Natural killer cell treated with Interleukin-12 subunit alpha and Interleukin-12 subunit beta and Interleukin-15 and Interleukin-18, amount 100 ng/mL, for 72 hours (primary cell): ENCODE data around the gene ITIH4. TPM values are rescaled to one million over a fixed set of nuclear protein-coding genes. Genes with fewer than 3 reads are reported as not detected.
A peak's percentile ranks its signal among the peaks of the same experiment; 100 is the strongest.

ENCODE experiments used
- ATAC-seq, 2 donors: fragments of 150-1000 bp; cut with Tn5 transposase in 1 of 2; sonication (Bioruptor Pico), chemical (Tn5 transposase) in 1 of 2; 2 replicates each; pipeline ENCODE4 v1.10.0; 2021
- DNase-seq: peaks from one replicate; pipeline ENCODE4 v3.0.0; 2022; ENCODE audit warnings: low spot score
- H3K27ac Mint-ChIP-seq, 2 donors: 1 replicate in 1 of 2; 2 replicates in 1 of 2; pipeline ENCODE4 v1.8.0; 2022; ENCODE audit warnings: mixed read lengths in 2 of 2, mild to moderate bottlenecking in 1 of 2, moderate library complexity in 1 of 2
- H3K27me3 Mint-ChIP-seq, 2 donors: 1 replicate in 1 of 2; 2 replicates in 1 of 2; pipeline ENCODE4 v1.8.0; 2022; ENCODE audit warnings: mixed read lengths in 2 of 2
- H3K36me3 Mint-ChIP-seq: one replicate; pipeline ENCODE4 v1.8.0; 2022; ENCODE audit warnings: mixed read lengths
- H3K4me1 Mint-ChIP-seq, 2 donors: 1 replicate in 1 of 2; 2 replicates in 1 of 2; pipeline ENCODE4 v1.8.0; 2022; ENCODE audit warnings: low read depth in 2 of 2, mixed read lengths in 2 of 2, mild to moderate bottlenecking in 1 of 2
- H3K4me3 Mint-ChIP-seq: one replicate; pipeline ENCODE4 v1.8.0; 2022; ENCODE audit warnings: mixed read lengths
- H3K9me3 Mint-ChIP-seq: 2 replicates; pipeline ENCODE4 v1.8.0; 2022; ENCODE audit warnings: mixed read lengths
- total RNA-seq, 2 donors: library from RNA; stranded (reverse); gene quantifications; one replicate each; pipeline ENCODE4 v1.2.3, GENCODE V29; 2022

Gene ITIH4
- total RNA-seq, 2 donors from 2014 or later = 8.5 to 14.6 TPM

DNA sequence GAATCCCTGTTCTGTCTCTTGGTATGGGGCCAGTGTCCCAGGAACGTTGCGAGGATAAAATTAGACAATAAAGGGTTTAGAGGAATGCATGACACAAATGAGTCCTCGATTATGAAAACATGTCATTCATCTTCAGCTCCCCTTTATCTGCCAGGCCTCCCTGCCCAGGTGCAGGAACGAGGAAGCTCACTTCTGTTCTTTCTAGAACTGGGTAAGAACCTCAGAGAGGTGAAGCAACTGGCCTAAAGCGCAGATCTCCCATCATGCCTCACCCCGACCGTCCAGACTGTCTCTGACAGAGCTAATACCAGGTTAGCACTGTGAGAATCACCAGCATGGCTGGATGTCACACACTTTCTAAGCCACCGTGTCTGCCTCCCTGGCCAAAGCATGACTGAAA is 54.6 kb downstream of the ITIH4 start:
- Mint-ChIP-seq H3K9me3 (no peaks in the 10 kb centered on the region), H3K27ac (no peak overlapping the region), H3K4me1 (peaks cover 12 to 14% of the 10 kb centered on the region in 2 donors), H3K4me3 (no peak overlapping the region), H3K27me3 (no peaks in the 10 kb centered on the region), H3K36me3 (no peaks in the 10 kb centered on the region)
- DNase-seq (no peak), ATAC-seq (no peak)

DNA sequence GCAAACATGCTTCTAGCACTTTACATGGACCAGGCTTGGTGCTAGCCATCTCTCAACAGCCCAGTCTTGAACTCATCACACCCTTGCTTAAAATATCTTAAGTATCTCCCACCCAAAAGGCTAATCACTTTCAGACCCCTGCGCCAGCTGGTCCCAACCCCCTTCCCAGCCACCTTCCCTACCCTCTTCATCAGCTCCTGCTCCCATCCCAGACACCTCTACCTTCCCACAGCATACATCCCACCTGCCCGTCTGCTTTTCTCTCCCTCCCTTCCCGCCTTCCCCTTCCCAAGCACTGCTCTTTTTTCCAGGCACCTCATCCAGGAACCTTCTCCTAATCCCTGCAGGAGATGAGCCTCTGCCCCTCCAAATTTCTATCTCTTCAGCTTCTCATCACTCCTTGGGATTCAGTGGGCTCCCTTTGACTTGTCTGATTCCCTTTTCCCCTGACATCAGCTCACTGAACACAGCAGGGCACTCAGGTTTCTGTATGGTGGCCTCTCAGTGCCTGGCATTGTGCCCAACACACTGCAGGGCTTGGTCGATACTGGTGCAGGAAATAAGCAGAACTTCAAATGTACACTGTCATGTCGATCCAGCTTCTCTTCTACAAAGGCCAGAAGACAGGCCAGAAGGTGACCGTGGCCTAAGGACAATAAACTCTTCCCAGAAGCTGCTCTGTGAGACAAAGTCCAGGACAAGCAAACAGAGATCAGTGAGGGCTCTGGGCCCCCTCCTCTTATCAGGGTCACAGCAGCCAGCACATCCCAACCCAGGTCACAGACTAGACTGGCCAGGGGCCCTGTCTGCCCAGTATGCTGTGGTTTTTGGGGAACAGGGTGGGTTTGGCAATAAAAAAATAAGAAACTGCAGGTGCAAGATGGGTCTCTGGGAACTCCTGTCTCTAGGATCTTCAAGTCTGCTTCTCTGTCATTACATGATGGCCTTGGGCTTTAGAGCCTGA is 55.3 kb downstream of the ITIH4 start:
- Mint-ChIP-seq H3K4me3 (no peak overlapping the region), H3K27ac (no peak overlapping the region), H3K36me3 (no peaks in the 10 kb centered on the region), H3K4me1 (peaks cover 12 to 14% of the 10 kb centered on the region in 2 donors), H3K27me3 (no peaks in the 10 kb centered on the region), H3K9me3 (no peaks in the 10 kb centered on the region)
- no peak for ATAC-seq
- DNase-seq = no peak

DNA sequence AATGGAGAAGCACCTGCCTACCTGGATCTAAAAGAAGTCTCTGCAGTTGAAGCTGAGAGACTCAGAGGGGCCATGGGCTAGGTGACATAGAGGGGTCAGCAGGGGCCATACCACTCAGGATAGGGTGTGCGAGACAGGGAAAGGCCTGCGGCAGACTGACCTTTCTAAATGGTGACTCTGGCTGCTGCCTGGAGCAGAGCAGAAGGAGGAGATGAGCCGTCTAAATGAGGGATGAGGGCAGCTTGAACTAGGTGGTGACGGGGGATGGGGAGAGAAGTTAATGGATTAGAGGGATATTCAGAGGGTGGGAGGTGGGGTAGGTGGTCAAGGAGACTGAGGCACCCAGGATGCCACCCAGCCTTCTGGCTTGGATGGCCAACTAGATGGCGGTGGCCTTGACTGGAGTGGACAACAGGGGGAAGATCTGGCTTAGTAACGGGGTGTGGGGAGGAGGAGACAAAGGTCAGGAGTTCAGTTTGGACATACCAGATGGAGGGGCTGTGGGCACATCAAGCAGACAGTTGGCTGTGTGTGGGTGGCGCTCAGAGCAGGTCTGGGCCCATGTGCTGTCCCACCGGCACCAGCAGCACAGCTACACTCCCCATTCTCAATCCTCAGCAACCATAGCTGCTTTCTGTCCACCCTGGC is 56.3 kb downstream of the ITIH4 start:
- ATAC-seq (no peak), DNase-seq (no peak)
- Mint-ChIP-seq H3K27me3 (no peaks in the 10 kb centered on the region), H3K9me3 (no peaks in the 10 kb centered on the region), H3K4me1 (peaks cover 22 to 23% of the 10 kb centered on the region in 2 donors), H3K4me3 (no peak overlapping the region), H3K27ac (no peak overlapping the region), H3K36me3 (no peaks in the 10 kb centered on the region)

DNA sequence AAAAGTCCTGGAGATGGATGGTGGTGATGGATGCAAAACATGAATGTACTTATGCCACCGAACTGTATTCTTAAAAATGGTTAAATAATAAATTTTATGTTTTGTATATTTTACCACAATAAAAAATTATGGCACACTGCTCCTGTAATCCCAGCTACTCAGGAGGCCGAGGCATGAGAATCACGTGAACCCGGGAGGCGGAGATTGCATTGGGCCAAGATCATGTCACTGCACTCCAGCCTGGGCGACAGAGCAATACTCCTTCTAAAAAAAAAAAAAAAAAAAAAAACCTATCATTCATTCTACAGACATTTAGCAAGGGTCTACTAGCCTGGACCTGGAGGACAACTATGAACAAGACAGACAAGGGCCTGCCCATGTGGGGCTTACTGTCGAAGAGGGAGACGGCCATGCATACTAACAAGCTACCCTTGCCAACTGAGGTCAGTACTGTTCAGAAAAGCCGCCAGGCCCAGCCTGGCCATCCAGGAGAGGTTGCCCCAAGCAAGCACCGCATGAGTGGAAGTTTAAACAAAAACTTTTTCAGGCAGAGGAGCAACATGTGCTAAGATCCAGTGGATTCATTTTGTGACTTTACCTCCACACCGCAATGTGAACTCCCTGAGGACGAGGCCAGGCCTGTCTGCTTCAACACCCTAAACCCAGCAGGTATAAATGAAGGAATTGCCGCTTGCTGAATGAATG is 57.0 kb downstream of the ITIH4 start:
- ATAC-seq (no peak), DNase-seq (no peak)
- Mint-ChIP-seq H3K4me3 (no peak overlapping the region), H3K36me3 (no peaks in the 10 kb centered on the region), H3K4me1 (peaks cover 20 to 23% of the 10 kb centered on the region in 2 donors), H3K27me3 (no peaks in the 10 kb centered on the region), H3K9me3 (no peaks in the 10 kb centered on the region), H3K27ac (no peak overlapping the region)

DNA sequence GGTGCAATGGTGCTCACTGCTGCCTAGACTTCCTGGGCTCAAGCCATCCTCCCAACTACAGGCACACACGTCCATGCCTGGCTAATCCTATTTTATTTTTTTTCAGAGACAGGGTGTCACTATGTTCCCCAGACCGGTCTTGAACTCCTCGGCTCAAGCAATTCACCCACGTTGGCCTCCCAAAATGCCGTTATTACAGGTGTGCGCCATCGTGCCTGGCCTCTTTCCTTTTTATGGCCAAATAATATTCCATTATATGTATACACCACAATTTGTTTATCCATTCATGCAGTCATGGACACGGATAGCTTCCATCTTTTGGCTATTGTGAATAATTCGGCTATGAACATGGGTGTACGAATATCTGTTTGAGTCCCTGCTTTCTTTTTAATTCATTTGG is 58.8 kb downstream of the ITIH4 start:
- Mint-ChIP-seq H3K4me3 (peak overlapping the region; percentile 88), H3K4me1 (peaks cover 14 to 23% of the 10 kb centered on the region in 2 donors), H3K27ac (peak overlapping the region; percentile 84 to 93), H3K36me3 (no peaks in the 10 kb centered on the region), H3K27me3 (no peaks in the 10 kb centered on the region), H3K9me3 (no peaks in the 10 kb centered on the region)
- DNase-seq (no peak), ATAC-seq (no peak)

DNA sequence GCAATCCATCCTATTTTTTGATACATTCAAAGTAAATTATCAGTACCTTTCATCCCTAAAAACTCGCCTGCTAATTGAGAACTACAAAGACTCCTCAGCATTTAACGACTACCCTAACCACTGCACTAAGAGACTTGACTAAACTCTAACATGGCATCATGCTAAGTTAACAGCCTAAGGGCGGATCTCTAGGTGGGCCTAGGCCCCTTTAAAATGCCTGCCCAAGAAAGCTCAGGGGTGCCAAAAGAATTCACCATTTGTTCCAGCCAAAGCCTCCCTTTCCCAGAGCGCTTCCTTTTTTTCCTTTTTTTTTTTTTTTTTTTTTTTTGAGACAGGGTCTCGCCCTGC is 59.2 kb downstream of the ITIH4 start:
- ATAC-seq (peak; percentile 1 to 2), DNase-seq (no peak)
- no peaks in the 10 kb centered on the region for H3K36me3 Mint-ChIP-seq
- H3K27ac Mint-ChIP-seq = peak overlapping the region; percentile 84 to 93
- H3K9me3 Mint-ChIP-seq = no peaks in the 10 kb centered on the region
- H3K27me3 Mint-ChIP-seq = no peaks in the 10 kb centered on the region
- H3K4me1 Mint-ChIP-seq = peaks cover 14 to 23% of the 10 kb centered on the region in 2 donors
- H3K4me3 Mint-ChIP-seq = peak overlapping the region; percentile 88

DNA sequence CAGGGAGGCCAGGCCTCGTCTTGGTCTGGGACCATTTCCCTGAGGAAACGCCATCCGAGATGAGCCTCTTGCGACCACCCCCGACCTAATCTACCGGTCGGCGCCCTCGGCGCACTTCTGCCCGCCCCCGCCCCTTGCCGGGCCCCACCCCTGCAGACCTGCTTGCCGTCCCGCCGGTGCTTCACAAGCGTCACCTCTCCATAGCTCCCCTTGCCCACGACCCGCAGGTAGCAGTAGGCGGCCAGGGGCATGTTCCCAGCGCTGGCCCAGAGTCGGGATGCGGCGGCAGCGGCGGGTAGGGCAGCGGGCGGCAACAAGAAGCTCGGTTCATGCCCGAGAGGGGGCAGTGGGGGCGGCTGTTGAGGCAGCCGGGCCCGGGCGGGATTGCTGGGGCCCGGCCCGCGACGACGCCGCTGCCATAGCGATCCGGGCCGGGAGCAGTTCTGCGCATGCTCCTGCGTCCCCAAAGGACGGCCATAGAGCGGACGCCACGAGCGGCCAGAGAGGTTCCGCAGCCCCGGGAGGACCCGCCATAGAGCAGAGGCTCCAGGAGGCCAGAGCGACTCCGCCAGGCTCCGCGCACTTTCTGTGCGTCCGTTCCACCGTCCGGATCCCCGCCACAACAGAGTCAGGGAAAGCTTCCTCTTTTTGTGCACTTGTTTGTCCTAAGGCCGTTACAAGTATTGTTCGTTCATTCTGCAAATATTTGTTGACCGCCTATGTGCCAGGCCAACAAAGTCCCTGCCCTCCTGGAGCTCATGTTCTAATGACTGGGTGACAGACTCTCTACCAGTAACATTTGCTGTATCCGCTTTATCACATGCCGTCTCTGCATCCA is 59.8 kb downstream of the ITIH4 start, which contains the start of gene NEK4:
Gene NEK4 (minus strand): TSS at position 445 of the 838 bp plus-strand sequence. CDS start 194 bp downstream, at position 251.
- Mint-ChIP-seq H3K27ac (peak within 1 kb of the TSS; percentile 84 to 93), H3K36me3 (no peaks in the 10 kb centered on the region), H3K4me3 (peak within 1 kb of the TSS; percentile 88), H3K4me1 (peaks cover 14 to 23% of the 10 kb centered on the region in 2 donors), H3K27me3 (no peaks in the 10 kb centered on the region), H3K9me3 (no peaks in the 10 kb centered on the region)
- peak; percentile 95 for DNase-seq
- ATAC-seq = peak; percentile 98 to 99

DNA sequence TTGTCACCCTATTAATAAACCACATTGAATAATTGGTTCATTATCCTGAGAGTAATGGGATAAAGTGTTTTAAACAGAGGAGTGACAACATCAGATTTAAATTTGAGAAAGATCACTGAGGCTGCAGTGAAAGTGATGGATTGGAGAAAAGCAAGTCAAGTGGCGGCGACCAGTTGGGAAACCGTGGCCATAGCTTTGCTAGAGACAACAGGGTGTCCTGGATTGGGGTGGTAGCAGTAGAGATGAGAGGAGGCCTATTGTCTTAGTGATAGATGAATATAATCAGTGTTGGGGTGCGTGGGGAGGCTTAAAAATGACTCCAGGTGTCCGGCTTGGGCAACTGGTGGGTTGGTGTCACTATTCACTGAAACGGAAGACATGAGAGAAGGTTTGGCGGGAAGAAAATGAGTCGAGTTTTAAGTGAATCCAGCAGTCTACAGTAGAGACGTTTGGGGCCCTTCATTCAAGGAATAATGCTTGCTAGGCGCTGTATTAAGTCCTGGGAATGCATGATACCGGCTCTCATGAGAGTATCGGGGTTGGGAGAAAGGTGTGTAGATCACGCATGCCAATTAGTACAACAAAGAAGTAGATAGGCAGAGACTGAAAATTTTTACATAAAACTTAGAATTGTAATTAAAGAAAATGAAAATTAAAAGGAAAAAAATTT is 60.6 kb downstream of the ITIH4 start:
- Mint-ChIP-seq H3K9me3 (no peaks in the 10 kb centered on the region), H3K27ac (peak overlapping the region; percentile 8 to 55), H3K4me3 (peak overlapping the region; percentile 88), H3K27me3 (no peaks in the 10 kb centered on the region), H3K36me3 (no peaks in the 10 kb centered on the region), H3K4me1 (peaks cover 14 to 23% of the 10 kb centered on the region in 2 donors)
- DNase-seq (no peak), ATAC-seq (no peak)

DNA sequence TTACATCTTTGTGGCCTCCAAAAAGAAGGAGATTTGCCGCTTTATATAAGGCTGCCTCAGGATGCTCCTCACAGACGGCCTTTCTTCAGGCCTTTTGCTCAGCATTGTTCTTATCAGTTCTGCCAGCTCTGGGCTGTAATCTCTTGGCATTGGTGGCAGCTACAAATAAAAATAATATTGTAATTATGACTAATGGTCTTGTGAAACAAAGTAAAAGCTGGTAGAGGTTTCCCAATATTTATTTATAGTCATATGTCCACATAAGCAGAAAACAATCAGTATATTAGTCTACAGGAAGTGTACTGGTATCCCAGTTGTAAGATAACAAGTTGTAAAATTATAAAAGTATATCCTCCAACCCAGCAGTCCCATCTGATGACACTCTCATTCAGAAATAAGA is 67.0 kb downstream of the ITIH4 start:
- Mint-ChIP-seq H3K4me3 (no peak overlapping the region), H3K9me3 (no peaks in the 10 kb centered on the region), H3K36me3 (no peaks in the 10 kb centered on the region), H3K27ac (no peak overlapping the region), H3K4me1 (no peaks in the 10 kb centered on the region), H3K27me3 (no peaks in the 10 kb centered on the region)
- DNase-seq (no peak), ATAC-seq (no peak)

Other genes with a start within 250 kb of the ITIH4 start
- 10 to 100 TPM; 85.3 to 95.4 TPM for gene PBRM1, start 144.8 kb downstream of the ITIH4 start, total RNA-seq
- 100 to 1,000 TPM; 153 to 225 TPM for gene GNL3, start 144.6 kb downstream of the ITIH4 start, total RNA-seq
- gene GLT8D1, start 124.9 kb downstream of the ITIH4 start, total RNA-seq = 10 to 100 TPM; 32.4 to 41.1 TPM
- gene SPCS1, start 124.6 kb downstream of the ITIH4 start, total RNA-seq = 10 to 100 TPM; 74.4 to 92.4 TPM
- gene NEK4, start 59.7 kb downstream of the ITIH4 start, total RNA-seq = 10 to 100 TPM; 24.8 to 52.7 TPM
- gene ITIH1, start 53.1 kb downstream of the ITIH4 start, total RNA-seq = not detected
- gene ITIH3, start 35.9 kb downstream of the ITIH4 start, total RNA-seq = not detected
- 1 to 10 TPM in 1 of 2 donors, not detected in 1; 1.3 TPM for gene MUSTN1, start 4.3 kb upstream of the ITIH4 start, total RNA-seq
- gene STIMATE, start 66.9 kb upstream of the ITIH4 start, total RNA-seq = 10 to 100 TPM; 19.8 to 31.1 TPM
- 10 to 100 TPM; 20.0 to 25.5 TPM for gene SFMBT1, start 215.4 kb upstream of the ITIH4 start, total RNA-seq